ENCODE data around the gene ZNF611.
"Not testable (repeated sequence)": the region's sequence is repeated elsewhere in the genome, so short reads cannot be mapped to it uniquely, and the experiment has no call there.

Gene ZNF611

GRCh38 chr19:52734893-52735661 lies at the start of gene ZNF611:
Gene ZNF611, minus strand, starts transcription at chr19:52735044. Its CDS starts 19,150 bp downstream, at chr19:52715894.
- FAIRE-seq, result peak; percentile 80
- DNase-seq (ENCODE audit: low spot score), result peak; percentile 80

GRCh38 chr19:52782864-52783263 lies 48.0 kb upstream of the ZNF611 start:
- FAIRE-seq; DNase-seq (ENCODE audit: low spot score): not testable (repeated sequence)

DNA sequence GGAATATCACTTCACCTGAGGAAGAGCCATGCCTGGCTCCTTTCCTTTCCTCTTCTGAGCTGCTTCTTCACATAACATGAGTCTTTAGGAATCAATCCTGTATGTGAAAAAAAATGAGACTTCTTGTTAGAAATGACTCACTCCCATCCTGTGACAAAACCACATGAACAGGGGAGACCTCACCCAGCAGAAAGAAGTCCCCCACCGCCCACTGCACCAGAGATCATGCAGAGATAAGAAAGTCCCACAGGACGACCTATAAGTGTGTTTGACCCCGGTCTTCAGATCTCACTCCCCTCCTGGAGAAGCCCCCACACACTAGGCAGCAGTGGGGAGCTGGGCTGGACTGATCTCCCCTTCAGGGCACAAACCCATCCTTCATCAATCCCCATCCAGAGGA lies 44.0 kb upstream of the ZNF611 start:
- DNase-seq (ENCODE audit: low spot score) (no peak), FAIRE-seq (no peak)

DNA sequence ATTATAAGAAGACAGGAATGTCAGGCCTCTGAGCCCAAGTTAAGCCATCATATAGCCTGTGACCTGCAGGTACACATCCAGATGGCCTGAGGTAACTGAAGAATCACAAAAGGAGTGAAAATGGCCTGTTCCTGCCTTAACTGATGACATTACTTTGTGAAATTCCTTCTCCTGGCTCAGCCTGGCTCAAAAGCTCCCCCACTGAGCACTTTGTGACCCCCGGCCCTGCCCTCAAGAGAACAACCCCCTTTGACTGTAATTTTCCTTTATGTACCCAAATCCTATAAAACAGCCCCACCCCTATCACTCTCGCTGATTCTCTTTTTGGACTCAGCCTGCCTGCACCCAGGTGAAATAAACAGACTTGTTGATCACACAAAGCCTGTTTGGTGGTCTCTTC lies 21.6 kb upstream of the ZNF611 start:
- FAIRE-seq; DNase-seq (ENCODE audit: low spot score): not testable (repeated sequence)

GRCh38 chr19:52749780-52750179 lies 14.9 kb upstream of the ZNF611 start:
- DNase-seq (ENCODE audit: low spot score), result no peak
- no peak for FAIRE-seq

GRCh38 chr19:52748336-52748950 lies 13.6 kb upstream of the ZNF611 start:
- FAIRE-seq (no peak), DNase-seq (ENCODE audit: low spot score) (peak; percentile 20)

DNA sequence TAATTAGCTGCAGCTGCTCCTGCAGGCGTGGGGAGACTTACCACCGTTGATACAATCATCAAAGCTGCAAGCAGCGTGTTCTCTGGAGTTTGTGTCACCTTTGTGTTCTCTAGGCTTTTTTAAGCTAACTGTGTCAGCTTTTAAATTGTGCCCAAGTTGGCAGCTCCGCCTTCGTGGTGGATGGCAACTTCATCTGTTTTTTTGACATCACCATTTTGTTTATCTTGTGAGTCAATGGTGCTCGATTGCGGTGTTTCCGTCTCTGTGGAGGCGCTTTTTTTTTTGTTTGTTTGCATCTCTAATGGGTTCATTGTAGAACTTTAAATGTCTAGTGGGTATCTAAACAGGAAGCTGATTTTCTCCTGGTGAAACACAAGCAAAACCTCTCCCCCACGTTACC lies 11.1 kb upstream of the ZNF611 start:
- not testable (repeated sequence) for DNase-seq (ENCODE audit: low spot score); FAIRE-seq

DNA sequence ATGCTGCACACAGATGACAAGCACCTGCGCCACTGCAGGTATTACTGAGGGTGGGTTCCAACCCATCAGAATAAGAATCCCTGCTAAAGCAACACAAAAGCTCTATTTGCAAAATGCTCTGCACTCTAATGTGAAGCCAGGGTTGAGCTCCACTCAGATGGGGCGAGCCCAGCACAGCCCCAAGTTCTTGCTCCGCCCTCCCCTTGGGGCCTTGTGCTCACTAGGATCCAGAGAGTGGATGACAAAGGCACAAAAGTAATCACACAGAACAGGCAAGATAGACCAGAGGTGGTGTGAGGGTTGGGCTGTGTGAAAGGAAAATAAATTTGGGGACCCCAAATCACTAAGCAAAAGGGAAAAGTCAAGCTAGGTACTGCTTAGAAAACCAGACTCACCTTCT lies 8.2 kb upstream of the ZNF611 start:
- FAIRE-seq, result no peak
- no peak for DNase-seq (ENCODE audit: low spot score)

GRCh38 chr19:52742516-52742915 lies 7.7 kb upstream of the ZNF611 start:
- DNase-seq (ENCODE audit: low spot score) (no peak), FAIRE-seq (no peak)

GRCh38 chr19:52741951-52742485 lies 7.2 kb upstream of the ZNF611 start:
- no peak for FAIRE-seq
- no peak for DNase-seq (ENCODE audit: low spot score)

DNA sequence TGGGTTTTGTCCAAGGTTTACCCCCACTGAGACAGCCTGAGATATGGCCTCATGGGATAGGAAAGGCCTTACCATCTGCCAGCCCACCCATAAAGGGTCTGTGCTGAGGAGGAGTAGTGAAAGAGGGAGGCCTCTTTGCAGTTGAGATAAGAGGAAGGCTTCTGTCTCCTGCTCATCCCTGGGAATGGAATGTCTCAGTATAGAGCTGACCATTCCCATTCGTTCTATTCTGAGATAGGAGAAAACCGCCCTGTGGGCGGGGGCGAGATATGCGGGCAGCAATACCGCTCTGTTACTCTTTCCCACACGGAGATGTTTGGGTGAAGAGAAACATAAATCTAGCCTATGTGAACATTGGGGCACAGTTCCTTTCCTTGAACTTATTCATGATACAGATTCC lies 6.5 kb upstream of the ZNF611 start:
- not testable (repeated sequence) for FAIRE-seq; DNase-seq (ENCODE audit: low spot score)

- DNase-seq (ENCODE audit: low spot score) (no peak), FAIRE-seq (no peak)
These were observed 4.7 kb upstream of the ZNF611 start for GRCh38 chr19:52739576-52739975.

GRCh38 chr19:52735734-52736133 lies 890 bp upstream of the ZNF611 start:
- peak; percentile 84 for DNase-seq (ENCODE audit: low spot score)
- peak; percentile 76 for FAIRE-seq

GRCh38 chr19:52734331-52734892 lies 432 bp downstream of the ZNF611 start:
- no peak for FAIRE-seq

DNA sequence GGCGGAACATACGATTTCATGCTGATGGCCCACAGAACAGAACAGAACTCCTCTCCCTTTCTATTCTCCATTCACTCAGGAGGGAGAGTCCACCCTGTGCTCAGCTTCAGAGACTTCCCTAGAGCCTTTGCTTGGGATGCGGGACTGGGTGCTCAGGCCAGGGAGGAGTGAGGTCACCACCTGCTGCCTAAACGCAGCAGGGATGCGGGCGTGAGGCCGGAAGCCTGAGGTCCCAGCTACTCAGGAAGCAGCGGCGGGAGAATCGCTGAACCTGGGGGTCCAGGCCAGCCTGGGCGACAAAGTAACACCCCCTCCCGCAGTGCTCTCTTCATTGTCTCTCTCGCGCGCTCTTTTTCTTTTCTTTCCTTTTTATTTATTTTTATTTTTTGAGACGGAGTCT lies 8.8 kb downstream of the ZNF611 start:
- not testable (repeated sequence) for FAIRE-seq; DNase-seq (ENCODE audit: low spot score)

More at GRCh38 chr19:52734331-52734892, 432 bp downstream of the ZNF611 start:
- DNase-seq (ENCODE audit: low spot score), result no peak

GRCh38 chr19:52725528-52725961 lies 9.3 kb downstream of the ZNF611 start:
- FAIRE-seq (no peak), DNase-seq (ENCODE audit: low spot score) (no peak)

GRCh38 chr19:52724701-52725514 lies 9.9 kb downstream of the ZNF611 start:
- no peak for DNase-seq (ENCODE audit: low spot score)
- FAIRE-seq, result no peak

DNA sequence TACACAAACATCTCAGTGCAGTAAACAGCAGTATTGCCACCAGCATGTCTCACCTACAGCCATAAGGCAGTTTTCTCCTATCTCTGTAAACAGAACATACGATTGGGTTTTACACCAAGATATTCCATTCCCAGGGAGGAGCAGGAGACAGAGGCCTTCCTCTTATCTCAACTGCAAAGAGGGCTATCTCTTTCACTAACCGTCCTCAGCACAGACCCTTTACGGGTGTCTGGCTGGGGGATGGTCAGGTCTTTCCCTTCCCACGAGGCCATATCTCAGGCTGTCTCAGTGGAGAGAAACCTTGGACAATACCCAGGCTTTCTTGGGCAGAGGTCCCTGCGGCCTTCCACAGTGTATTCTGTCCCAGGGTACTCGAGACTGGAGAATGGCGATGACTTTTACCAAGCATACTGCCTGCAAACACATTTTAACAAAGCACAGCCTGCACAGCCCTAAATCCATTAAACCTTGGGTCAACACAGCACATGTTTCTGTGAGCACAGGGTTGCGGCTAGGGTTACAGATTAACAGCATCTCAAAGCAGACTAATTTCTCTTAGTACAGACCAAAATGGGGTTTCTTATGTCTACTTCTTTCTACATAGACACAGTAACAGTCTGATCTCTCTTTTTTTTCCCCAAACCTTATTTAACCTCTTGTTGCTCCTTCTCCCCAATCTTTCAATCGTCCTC lies 10.8 kb downstream of the ZNF611 start:
- not testable (repeated sequence) for DNase-seq (ENCODE audit: low spot score)

GRCh38 chr19:52722062-52723003 lies 12.5 kb downstream of the ZNF611 start:
- FAIRE-seq (peak; percentile 97), DNase-seq (ENCODE audit: low spot score) (peak; percentile 66)

More for the DNA sequence above, 10.8 kb downstream of the ZNF611 start:
- not testable (repeated sequence) for FAIRE-seq
